Measurements from ENCODE around the gene EFCAB11.

- TF ChIP-seq CTCF (IDR thresholded peaks at IDR 0.05) (no peak), POLR2A (IDR thresholded peaks at IDR 0.05) (no peak)
Observed at GRCh38 chr14:89891055-89891454, 63.5 kb downstream of the EFCAB11 start.
